RWPE2 (cell line): ENCODE data around the gene CBX2.

Experiments
- ATAC-seq: fragments of 200-7000 bp; cut with Tn5 transposase; 3 replicates; pipeline ENCODE4 v1.9.1; 2021; ENCODE audit warnings: low read depth
- DNase-seq: peaks from one replicate; pipeline ENCODE4 v3.0.0-alpha.2; 2020; ENCODE audit warnings: low spot score
- H3K27ac ChIP-seq: fragments of 450-650 bp; 2 replicates; pipeline ENCODE4 v1.5.1; 2017; ENCODE audit warnings: mild to moderate bottlenecking; ENCODE audit not compliant: poor library complexity, severe bottlenecking
- H3K27me3 ChIP-seq: fragments of 250-450 bp; sonication (Bioruptor Pico); 2 replicates; pipeline ENCODE4 v1.5.1; 2021; ENCODE audit warnings: mild to moderate bottlenecking, moderate library complexity; ENCODE audit not compliant: insufficient read depth, poor library complexity, severe bottlenecking
- H3K36me3 ChIP-seq: fragments of 250-450 bp; sonication (Bioruptor Pico); 2 replicates; pipeline ENCODE4 v1.5.1; 2020; ENCODE audit warnings: low read depth, mild to moderate bottlenecking, moderate library complexity
- H3K4me1 ChIP-seq: fragments of 250-450 bp; sonication (Bioruptor Pico); 2 replicates; pipeline ENCODE4 v1.5.1; 2021; ENCODE audit warnings: mild to moderate bottlenecking, moderate library complexity; ENCODE audit not compliant: insufficient read depth, poor library complexity, severe bottlenecking
- H3K4me3 ChIP-seq: fragments of 250-450 bp; sonication (Bioruptor Pico); 2 replicates; pipeline ENCODE4 v1.5.1; 2021; ENCODE audit warnings: mild to moderate bottlenecking, moderate library complexity; ENCODE audit not compliant: severe bottlenecking
- H3K9me3 ChIP-seq: fragments of 250-450 bp; sonication (Bioruptor Pico); 2 replicates; pipeline ENCODE4 v1.5.1; 2021; ENCODE audit warnings: mild to moderate bottlenecking, moderate library complexity; ENCODE audit not compliant: severe bottlenecking
- TF ChIP-seq, protein P1 (sequence below): fragments of 450-650 bp; IDR thresholded peaks from one replicate; pipeline ENCODE4 v1.5.1; 2017; ENCODE audit warnings: mild to moderate bottlenecking, moderate library complexity; ENCODE audit not compliant: poor library complexity, severe bottlenecking

The CBX2 gene

DNA sequence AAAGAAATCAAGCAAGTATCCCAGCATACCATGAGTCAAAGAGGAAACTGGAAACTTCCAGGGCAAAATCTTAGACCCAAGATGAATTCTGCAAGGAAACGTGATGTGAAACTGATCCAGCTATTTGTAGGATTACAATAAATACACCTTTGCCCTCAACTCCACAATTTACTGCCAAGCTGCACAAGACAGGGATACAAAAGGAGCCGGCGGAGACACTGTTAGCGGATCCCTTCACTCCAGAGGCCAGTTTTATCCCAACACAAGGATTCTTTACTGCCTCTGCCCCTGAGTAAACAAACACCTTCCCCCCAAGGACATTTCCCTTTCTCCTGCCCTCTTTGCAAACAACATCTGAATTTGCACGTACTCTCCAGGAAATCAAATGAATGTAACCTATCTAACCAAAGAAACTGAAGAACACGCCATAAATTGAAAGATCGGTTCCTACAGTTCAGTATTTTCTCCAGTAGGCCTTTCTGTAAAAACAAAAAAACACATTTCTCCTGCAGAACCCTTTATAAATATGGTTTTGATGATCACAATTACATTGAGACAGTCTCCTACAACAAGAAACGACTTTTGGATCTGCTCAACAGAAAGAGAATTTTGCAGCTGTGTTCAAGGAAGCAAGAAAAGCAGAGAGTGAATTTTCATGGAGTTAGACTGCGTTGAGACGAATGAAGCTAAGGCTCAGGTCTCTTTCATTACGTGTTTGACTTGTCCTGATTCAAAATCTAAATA is 1.4 kb upstream of the CBX2 start:
- ATAC-seq: no peak
- no peak for DNase-seq

GRCh38 chr17:79777120-79777893 is 641 bp upstream of the CBX2 start:
- no peak overlapping the region for H3K27ac ChIP-seq
- TF ChIP-seq, protein P1, sequence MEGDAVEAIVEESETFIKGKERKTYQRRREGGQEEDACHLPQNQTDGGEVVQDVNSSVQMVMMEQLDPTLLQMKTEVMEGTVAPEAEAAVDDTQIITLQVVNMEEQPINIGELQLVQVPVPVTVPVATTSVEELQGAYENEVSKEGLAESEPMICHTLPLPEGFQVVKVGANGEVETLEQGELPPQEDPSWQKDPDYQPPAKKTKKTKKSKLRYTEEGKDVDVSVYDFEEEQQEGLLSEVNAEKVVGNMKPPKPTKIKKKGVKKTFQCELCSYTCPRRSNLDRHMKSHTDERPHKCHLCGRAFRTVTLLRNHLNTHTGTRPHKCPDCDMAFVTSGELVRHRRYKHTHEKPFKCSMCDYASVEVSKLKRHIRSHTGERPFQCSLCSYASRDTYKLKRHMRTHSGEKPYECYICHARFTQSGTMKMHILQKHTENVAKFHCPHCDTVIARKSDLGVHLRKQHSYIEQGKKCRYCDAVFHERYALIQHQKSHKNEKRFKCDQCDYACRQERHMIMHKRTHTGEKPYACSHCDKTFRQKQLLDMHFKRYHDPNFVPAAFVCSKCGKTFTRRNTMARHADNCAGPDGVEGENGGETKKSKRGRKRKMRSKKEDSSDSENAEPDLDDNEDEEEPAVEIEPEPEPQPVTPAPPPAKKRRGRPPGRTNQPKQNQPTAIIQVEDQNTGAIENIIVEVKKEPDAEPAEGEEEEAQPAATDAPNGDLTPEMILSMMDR: peak; percentile 37

More for the DNA sequence above, 1.4 kb upstream of the CBX2 start:
- H3K4me3 ChIP-seq: no peak overlapping the region
- H3K9me3 ChIP-seq: no peaks in the 10 kb centered on the region
- no peak overlapping the region for H3K27ac ChIP-seq
- no peaks in the 10 kb centered on the region for H3K4me1 ChIP-seq
- peaks cover 10% of the 10 kb centered on the region for H3K36me3 ChIP-seq
- peaks cover 51% of the 10 kb centered on the region for H3K27me3 ChIP-seq
- TF ChIP-seq, protein P1: no peak

GRCh38 chr17:79778504-79779083 is 646 bp downstream of the CBX2 start:
- no peak for DNase-seq

More at GRCh38 chr17:79777120-79777893, 641 bp upstream of the CBX2 start:
- H3K27me3 ChIP-seq: peaks cover 51% of the 10 kb centered on the region
- peak overlapping the region; percentile 39 for H3K4me3 ChIP-seq
- ATAC-seq: peak; percentile 30; the same call in 2 of the 3 replicates
- no peaks in the 10 kb centered on the region for H3K4me1 ChIP-seq
- H3K36me3 ChIP-seq: peaks cover 10% of the 10 kb centered on the region
- no peak for DNase-seq
- H3K9me3 ChIP-seq: no peaks in the 10 kb centered on the region

GRCh38 chr17:79779084-79779529 is 1.2 kb downstream of the CBX2 start:
- Histone ChIP-seq H3K4me3 (peak overlapping the region; percentile 95), H3K9me3 (no peaks in the 10 kb centered on the region), H3K4me1 (no peaks in the 10 kb centered on the region), H3K27me3 (peaks cover 33% of the 10 kb centered on the region), H3K27ac (no peak overlapping the region), H3K36me3 (peaks cover 13% of the 10 kb centered on the region)
- TF ChIP-seq, protein P1: no peak
- DNase-seq (no peak), ATAC-seq (no peak)

More at GRCh38 chr17:79778504-79779083, 646 bp downstream of the CBX2 start:
- ATAC-seq: peak; percentile 6; the same call in 1 of the 3 replicates
- Histone ChIP-seq H3K36me3 (peaks cover 10% of the 10 kb centered on the region), H3K4me1 (no peaks in the 10 kb centered on the region), H3K4me3 (peak overlapping the region; percentile 95), H3K27me3 (peaks cover 38% of the 10 kb centered on the region), H3K9me3 (no peaks in the 10 kb centered on the region), H3K27ac (no peak overlapping the region)
- TF ChIP-seq, protein P1: no peak
